ENCODE data around the gene TPM3. TPM values are rescaled to one million over a fixed set of nuclear protein-coding genes. Genes with fewer than 3 reads are reported as not detected.
A peak's percentile ranks its signal among the peaks of the same experiment; 100 is the strongest.

The TPM3 gene
- total RNA-seq, 1 donor from 2014 or later = 138 TPM

DNA sequence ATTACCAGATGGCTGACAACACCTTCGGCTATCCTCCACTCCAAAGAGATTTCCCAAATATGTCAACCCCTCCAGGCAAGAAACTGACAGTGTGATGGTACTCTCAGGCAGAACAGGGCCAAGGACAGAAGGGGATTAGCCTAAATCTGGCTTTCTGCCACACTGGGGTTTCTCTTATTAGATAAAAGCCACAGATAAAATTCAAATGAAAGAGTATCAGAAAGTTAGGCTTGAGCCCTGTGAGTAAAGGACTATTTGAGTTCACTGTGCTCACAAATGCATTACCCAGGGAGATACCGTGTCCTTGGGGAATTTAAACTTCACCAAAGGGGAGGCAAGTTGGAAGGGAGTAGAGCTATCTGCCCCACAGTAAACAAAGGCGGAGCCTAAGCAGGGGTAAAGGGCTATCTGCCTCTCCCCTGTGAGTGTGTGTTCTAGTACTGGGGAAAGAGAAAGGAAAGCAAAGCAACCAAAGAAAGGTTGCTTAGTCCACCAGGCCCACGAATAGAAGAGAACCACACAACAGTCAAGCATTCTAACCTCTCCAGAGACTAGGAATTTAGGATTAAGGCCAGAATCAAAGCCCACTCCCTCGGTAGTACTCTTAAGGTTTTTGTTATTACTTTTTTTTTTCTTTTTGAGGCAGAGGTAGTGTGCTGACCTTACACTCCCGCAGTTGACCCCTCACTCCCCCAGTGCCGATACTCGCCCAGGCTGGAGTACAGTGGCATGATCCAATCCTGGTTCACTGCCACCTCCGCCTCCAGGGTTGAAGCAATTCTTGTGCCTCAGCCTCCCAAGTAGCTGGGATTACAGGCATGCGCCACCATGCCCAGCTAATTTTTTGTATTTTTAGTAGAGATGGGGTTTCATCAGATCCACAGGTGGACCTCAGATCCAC lies 12.7 kb downstream of the TPM3 start:
- Histone ChIP-seq H3K27ac (peak overlapping the region; percentile 6), H3K4me1 (peaks cover 67% of the 10 kb centered on the region), H3K36me3 (peaks cover 0 to 12% of the 10 kb centered on the region in 2 donors), H3K4me3 (no peak overlapping the region), H3K9me3 (no peaks in the 10 kb centered on the region), H3K27me3 (no peaks in the 10 kb centered on the region)
- TF ChIP-seq POLR2A (IDR thresholded peaks at IDR 0.05) = no peak
- TF ChIP-seq POLR2AphosphoS5 (IDR thresholded peaks at IDR 0.05; ENCODE audit: insufficient read depth in 1 of 2, low read depth in 1 of 2) = no peak
- TF ChIP-seq, protein P1, sequence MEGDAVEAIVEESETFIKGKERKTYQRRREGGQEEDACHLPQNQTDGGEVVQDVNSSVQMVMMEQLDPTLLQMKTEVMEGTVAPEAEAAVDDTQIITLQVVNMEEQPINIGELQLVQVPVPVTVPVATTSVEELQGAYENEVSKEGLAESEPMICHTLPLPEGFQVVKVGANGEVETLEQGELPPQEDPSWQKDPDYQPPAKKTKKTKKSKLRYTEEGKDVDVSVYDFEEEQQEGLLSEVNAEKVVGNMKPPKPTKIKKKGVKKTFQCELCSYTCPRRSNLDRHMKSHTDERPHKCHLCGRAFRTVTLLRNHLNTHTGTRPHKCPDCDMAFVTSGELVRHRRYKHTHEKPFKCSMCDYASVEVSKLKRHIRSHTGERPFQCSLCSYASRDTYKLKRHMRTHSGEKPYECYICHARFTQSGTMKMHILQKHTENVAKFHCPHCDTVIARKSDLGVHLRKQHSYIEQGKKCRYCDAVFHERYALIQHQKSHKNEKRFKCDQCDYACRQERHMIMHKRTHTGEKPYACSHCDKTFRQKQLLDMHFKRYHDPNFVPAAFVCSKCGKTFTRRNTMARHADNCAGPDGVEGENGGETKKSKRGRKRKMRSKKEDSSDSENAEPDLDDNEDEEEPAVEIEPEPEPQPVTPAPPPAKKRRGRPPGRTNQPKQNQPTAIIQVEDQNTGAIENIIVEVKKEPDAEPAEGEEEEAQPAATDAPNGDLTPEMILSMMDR (IDR thresholded peaks at IDR 0.05) = no peak
- intact Hi-C loops (cut with DNase I) = no loop called here
- no peak for DNase-seq (ENCODE audit: extremely low spot score in 2 of 2)

DNA sequence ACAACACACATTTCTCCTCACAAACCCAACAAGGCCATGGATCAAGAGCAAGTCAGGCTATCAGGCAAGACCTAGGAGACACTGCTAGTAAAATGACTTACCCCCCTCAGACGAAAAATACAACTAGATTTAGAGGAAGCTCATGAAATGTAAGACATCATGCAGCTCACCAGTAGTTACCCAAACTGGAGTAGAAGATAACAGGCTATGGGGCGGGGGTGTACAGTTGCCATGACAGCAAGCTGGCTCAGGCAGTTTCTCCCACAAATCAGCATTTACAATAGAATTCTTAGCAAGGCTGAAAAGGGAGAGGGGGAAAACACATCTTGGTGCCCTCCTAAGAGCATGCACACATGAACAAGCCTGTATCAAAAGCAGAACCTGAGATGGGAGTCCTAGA lies 13.9 kb downstream of the TPM3 start:
- Histone ChIP-seq H3K9me3 (no peaks in the 10 kb centered on the region), H3K36me3 (peaks cover 0 to 22% of the 10 kb centered on the region in 2 donors), H3K27ac (peak overlapping the region; percentile 6), H3K4me1 (peaks cover 67% of the 10 kb centered on the region), H3K4me3 (no peak overlapping the region), H3K27me3 (no peaks in the 10 kb centered on the region)
- DNase-seq (ENCODE audit: extremely low spot score in 2 of 2) = no peak
- intact Hi-C loops (cut with DNase I) = no loop called here
- TF ChIP-seq POLR2AphosphoS5 (IDR thresholded peaks at IDR 0.05; ENCODE audit: insufficient read depth in 1 of 2, low read depth in 1 of 2) (no peak), POLR2A (IDR thresholded peaks at IDR 0.05) (no peak)
- TF ChIP-seq, protein P1 (IDR thresholded peaks at IDR 0.05) = no peak

DNA sequence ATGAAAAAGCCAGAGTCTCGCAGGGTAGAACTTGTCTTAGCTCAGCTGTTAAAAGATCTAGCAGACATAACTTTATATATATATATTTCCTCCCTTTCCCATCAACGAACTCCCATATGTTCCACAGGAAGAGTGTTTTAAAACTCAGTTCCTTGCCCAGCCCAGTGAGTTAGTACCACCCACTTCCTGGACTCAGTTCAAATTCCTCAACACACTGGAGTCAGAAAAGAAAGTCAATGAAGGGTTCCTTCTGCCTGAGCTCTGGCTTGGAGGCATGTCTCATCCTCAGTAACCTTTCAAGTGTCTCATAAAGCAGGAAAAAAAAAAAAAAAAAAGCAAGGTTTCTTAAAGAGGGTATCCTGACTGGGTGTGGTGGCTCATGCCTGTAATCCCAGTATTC lies 15.6 kb downstream of the TPM3 start:
- H3K4me3 ChIP-seq = no peak overlapping the region
- DNase-seq (ENCODE audit: extremely low spot score in 2 of 2) = no peak
- TF ChIP-seq POLR2AphosphoS5 (IDR thresholded peaks at IDR 0.05; ENCODE audit: insufficient read depth in 1 of 2, low read depth in 1 of 2) = peak in 1 of 2 donors; percentile 25
- TF ChIP-seq, protein P1 (IDR thresholded peaks at IDR 0.05) = no peak
- H3K27me3 ChIP-seq = no peaks in the 10 kb centered on the region
- no peak overlapping the region for H3K27ac ChIP-seq
- peaks cover 0 to 39% of the 10 kb centered on the region in 2 donors for H3K36me3 ChIP-seq
- no peaks in the 10 kb centered on the region for H3K9me3 ChIP-seq
- H3K4me1 ChIP-seq = peaks cover 60% of the 10 kb centered on the region
- intact Hi-C loops (cut with DNase I) = no loop called here

DNA sequence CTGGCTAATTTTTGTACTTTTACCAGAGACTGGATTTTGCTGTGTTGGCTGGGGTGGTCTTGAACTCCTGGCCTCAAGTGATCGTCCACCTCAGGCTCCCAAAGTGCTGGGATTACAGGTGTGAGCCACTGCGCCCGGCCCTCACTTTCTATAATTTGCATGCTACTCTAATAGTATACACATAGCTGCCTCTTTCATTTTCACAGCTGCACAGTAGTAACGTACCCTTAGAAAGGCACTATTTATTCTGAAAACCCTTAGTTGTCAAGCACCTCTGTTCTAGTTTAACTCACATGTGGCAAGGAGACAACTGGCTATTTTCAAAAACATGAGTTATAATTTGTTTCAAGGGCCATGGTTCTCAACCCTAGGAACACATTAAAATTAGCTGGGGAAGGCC lies 17.2 kb downstream of the TPM3 start:
- Histone ChIP-seq H3K4me1 (peaks cover 43% of the 10 kb centered on the region), H3K27ac (no peak overlapping the region), H3K36me3 (peaks cover 0 to 55% of the 10 kb centered on the region in 2 donors), H3K9me3 (no peaks in the 10 kb centered on the region), H3K27me3 (no peaks in the 10 kb centered on the region), H3K4me3 (no peak overlapping the region)
- DNase-seq (ENCODE audit: extremely low spot score in 2 of 2) = no peak
- intact Hi-C loops (cut with DNase I) = no loop called here
- no peak for TF ChIP-seq POLR2A (IDR thresholded peaks at IDR 0.05)
- TF ChIP-seq, protein P1 (IDR thresholded peaks at IDR 0.05) = no peak
- TF ChIP-seq POLR2AphosphoS5 (IDR thresholded peaks at IDR 0.05; ENCODE audit: insufficient read depth in 1 of 2, low read depth in 1 of 2) = no peak

DNA sequence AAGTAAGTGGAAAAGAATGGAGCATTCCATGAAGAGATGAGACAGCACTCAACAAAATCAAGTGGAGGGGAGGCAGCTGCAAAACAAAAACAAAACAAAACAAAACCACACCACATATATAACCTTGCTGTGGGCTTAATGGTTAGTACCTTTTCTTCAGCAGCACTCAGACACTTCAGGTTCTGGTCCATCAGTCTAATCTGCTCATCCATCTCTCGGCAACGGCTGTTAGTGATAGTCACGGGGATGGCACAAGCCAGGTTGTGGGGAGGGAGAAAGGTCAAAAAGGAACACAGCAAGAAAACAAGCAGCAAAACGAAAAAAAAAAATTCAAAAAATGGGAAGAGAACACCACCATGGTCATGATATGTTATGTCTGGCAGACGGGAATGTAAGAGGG lies 20.0 kb downstream of the TPM3 start:
- Histone ChIP-seq H3K9me3 (no peaks in the 10 kb centered on the region), H3K4me3 (no peak overlapping the region), H3K27me3 (no peaks in the 10 kb centered on the region), H3K27ac (no peak overlapping the region), H3K36me3 (peaks cover 0 to 83% of the 10 kb centered on the region in 2 donors), H3K4me1 (peaks cover 15% of the 10 kb centered on the region)
- DNase-seq (ENCODE audit: extremely low spot score in 2 of 2) = no peak
- TF ChIP-seq POLR2A (IDR thresholded peaks at IDR 0.05) (no peak), POLR2AphosphoS5 (IDR thresholded peaks at IDR 0.05; ENCODE audit: insufficient read depth in 1 of 2, low read depth in 1 of 2) (no peak)
- TF ChIP-seq, protein P1 (IDR thresholded peaks at IDR 0.05) = no peak
- intact Hi-C loops (cut with DNase I) = no loop called here

Measured in vagina (tissue), 2 donors.